Activated CD4-positive, alpha-beta memory T cell treated with anti-CD3 and anti-CD28 coated beads, Interleukin-2, amount 10 ng/mL, durations not matched to agents 7 days and 5 days (primary cell): Measurements from ENCODE around the gene LMAN2L. TPM values are rescaled to one million over a fixed set of nuclear protein-coding genes. Genes with fewer than 3 reads are reported as not detected.

Experiments used
- CTCF ChIA-PET: fragments of 350-600 bp; sonication (Branson Sonifier 250); formaldehyde crosslinking; loops from one replicate; lab custom pipeline; 2021; ENCODE audit warnings: antibody characterized with exemption, inconsistent platforms; lab: Charles Lee
- POLR2A ChIA-PET: fragments of 350-600 bp; sonication (Branson Sonifier 250); formaldehyde crosslinking; loops from one replicate; lab custom pipeline; 2021; ENCODE audit warnings: antibody characterized with exemption; lab: Charles Lee
- DNase-seq: peaks from one replicate; pipeline ENCODE4 v3.0.0-alpha.2; 2020
- H3K27ac Mint-ChIP-seq: one replicate; pipeline ENCODE4 v1.8.0; 2021; ENCODE audit warnings: mild to moderate bottlenecking, mixed read lengths
- H3K27me3 Mint-ChIP-seq: one replicate; pipeline ENCODE4 v1.8.0; 2021; ENCODE audit warnings: mixed read lengths
- H3K36me3 Mint-ChIP-seq: one replicate; pipeline ENCODE4 v1.8.0; 2021; ENCODE audit warnings: low read depth, mixed read lengths
- H3K4me1 Mint-ChIP-seq: one replicate; pipeline ENCODE4 v1.8.0; 2021; ENCODE audit warnings: mixed read lengths
- H3K4me3 Mint-ChIP-seq: one replicate; pipeline ENCODE4 v1.8.0; 2021; ENCODE audit warnings: mild to moderate bottlenecking, mixed read lengths
- H3K9me3 Mint-ChIP-seq: one replicate; pipeline ENCODE4 v1.8.0; 2021; ENCODE audit warnings: mixed read lengths
- total RNA-seq, 2 experiments: library from RNA; stranded (reverse); gene quantifications; one replicate each; pipeline ENCODE4 v1.2.3, GENCODE V29; 2021

Gene LMAN2L
- total RNA-seq, 2 experiments from 2014 or later, result 10.8 to 12.2 TPM

- Mint-ChIP-seq H3K4me3 (no peak overlapping the region), H3K27ac (no peak overlapping the region), H3K36me3 (peaks cover 3% of the 10 kb centered on the region), H3K4me1 (peaks cover 30% of the 10 kb centered on the region), H3K9me3 (no peaks in the 10 kb centered on the region), H3K27me3 (no peaks in the 10 kb centered on the region)
- CTCF ChIA-PET, result interaction anchor here (1.2 kb wide), 1 partner anchor 8 kb away, joined by 3 read pairs; no protein-coding TSS in a partner anchor
- DNase-seq, result no peak
- POLR2A ChIA-PET, result no interaction called here
Measured at GRCh38 chr2:96769814-96770213, 29.9 kb upstream of the LMAN2L start.

- Mint-ChIP-seq H3K4me1 (peaks cover 32% of the 10 kb centered on the region), H3K27me3 (no peaks in the 10 kb centered on the region), H3K9me3 (no peaks in the 10 kb centered on the region), H3K36me3 (peaks cover 3% of the 10 kb centered on the region), H3K27ac (no peak overlapping the region), H3K4me3 (no peak overlapping the region)
- POLR2A ChIA-PET, result no interaction called here
- no peak for DNase-seq
- CTCF ChIA-PET, result interaction anchor here (1.2 kb wide), 1 partner anchor 138 kb away, joined by 4 read pairs; no protein-coding TSS in a partner anchor
Measured at GRCh38 chr2:96768083-96768561, 28.3 kb upstream of the LMAN2L start.

GRCh38 chr2:96767135-96767871, 27.4 kb upstream of the LMAN2L start:
- ChIA-PET POLR2A (no interaction called here), CTCF (interaction anchor here (1.2 kb wide), 1 partner anchor 137 kb away, joined by 4 read pairs; no protein-coding TSS in a partner anchor)
- Mint-ChIP-seq H3K27me3 (no peaks in the 10 kb centered on the region), H3K4me1 (peaks cover 33% of the 10 kb centered on the region), H3K27ac (no peak overlapping the region), H3K9me3 (no peaks in the 10 kb centered on the region), H3K36me3 (no peaks in the 10 kb centered on the region), H3K4me3 (no peak overlapping the region)
- DNase-seq, result no peak

- Mint-ChIP-seq H3K4me3 (no peak overlapping the region), H3K27ac (no peak overlapping the region), H3K9me3 (no peaks in the 10 kb centered on the region), H3K27me3 (no peaks in the 10 kb centered on the region), H3K4me1 (peaks cover 52% of the 10 kb centered on the region), H3K36me3 (no peaks in the 10 kb centered on the region)
- POLR2A ChIA-PET, result interaction anchor here (0.6 to 2.7 kb wide), 3 partner anchors 10 to 126 kb away, joined by 3 to 13 read pairs (median 13); partner anchors contain the start of gene KANSL3
- DNase-seq, result no peak
- CTCF ChIA-PET, result interaction anchor here (0.6 to 5.2 kb wide), 5 partner anchors 10 to 210 kb away, joined by 3 to 67 read pairs (median 4); partner anchors contain the start of gene CNNM3
Measured at GRCh38 chr2:96764253-96764637, 24.4 kb upstream of the LMAN2L start.

- Mint-ChIP-seq H3K4me3 (peak overlapping the region; percentile 83), H3K27ac (no peak overlapping the region), H3K27me3 (no peaks in the 10 kb centered on the region), H3K9me3 (no peaks in the 10 kb centered on the region), H3K4me1 (peaks cover 56% of the 10 kb centered on the region), H3K36me3 (no peaks in the 10 kb centered on the region)
- CTCF ChIA-PET, result interaction anchor here (0.7 to 5.2 kb wide), 17 partner anchors 10 to 356 kb away, joined by 3 to 67 read pairs (median 4); partner anchors contain the start of gene CNNM3
- POLR2A ChIA-PET, result interaction anchor here (0.6 to 2.7 kb wide), 6 partner anchors 10 to 227 kb away, joined by 3 to 13 read pairs (median 6); partner anchors contain the start of genes ANKRD39, ARID5A, CNNM3 and KANSL3
- no peak for DNase-seq
Measured at GRCh38 chr2:96763511-96764252, 23.8 kb upstream of the LMAN2L start.

GRCh38 chr2:96762529-96763311, 22.9 kb upstream of the LMAN2L start:
- ChIA-PET CTCF (interaction anchor here (0.8 to 5.2 kb wide), 22 partner anchors 9 to 496 kb away, joined by 3 to 67 read pairs (median 4); partner anchors contain the start of gene CNNM3), POLR2A (interaction anchor here (0.9 to 2.7 kb wide), 9 partner anchors 11 to 226 kb away, joined by 3 to 13 read pairs (median 5); partner anchors contain the start of genes ANKRD39, ARID5A, CNNM3 and KANSL3)
- Mint-ChIP-seq H3K4me1 (peaks cover 56% of the 10 kb centered on the region), H3K27me3 (no peaks in the 10 kb centered on the region), H3K27ac (no peak overlapping the region), H3K4me3 (peak overlapping the region; percentile 83), H3K9me3 (no peaks in the 10 kb centered on the region), H3K36me3 (no peaks in the 10 kb centered on the region)
- no peak for DNase-seq

- peaks cover 50% of the 10 kb centered on the region for H3K4me1 Mint-ChIP-seq
- no peak for DNase-seq
Measured at GRCh38 chr2:96760986-96761832, 21.3 kb upstream of the LMAN2L start.

GRCh38 chr2:96760036-96760985, 20.4 kb upstream of the LMAN2L start, which contains the start of gene CNNM4:
TSS of gene CNNM4 (plus strand) at chr2:96760902. CDS start at chr2:96761000, 98 bp downstream.
- Mint-ChIP-seq H3K9me3 (no peaks in the 10 kb centered on the region), H3K27ac (peak within 1 kb of the TSS; percentile 72), H3K4me3 (peak within 1 kb of the TSS; percentile 83), H3K27me3 (no peaks in the 10 kb centered on the region), H3K4me1 (peaks cover 48% of the 10 kb centered on the region), H3K36me3 (no peaks in the 10 kb centered on the region)
- POLR2A ChIA-PET, result interaction anchor here (0.7 to 2.7 kb wide), 6 partner anchors 13 to 167 kb away, joined by 3 to 10 read pairs (median 6); partner anchors contain the start of genes ANKRD39, CNNM3 and KANSL3
- DNase-seq, result peak; percentile 92
- CTCF ChIA-PET, result interaction anchor here (0.5 to 5.2 kb wide), 22 partner anchors 8 to 442 kb away, joined by 3 to 67 read pairs (median 3); partner anchors contain the start of genes ANKRD39, ARID5A and LMAN2L

More at GRCh38 chr2:96760986-96761832, 21.3 kb upstream of the LMAN2L start:
- Mint-ChIP-seq H3K27ac (peak overlapping the region; percentile 72), H3K4me3 (peak overlapping the region; percentile 83), H3K27me3 (no peaks in the 10 kb centered on the region), H3K36me3 (no peaks in the 10 kb centered on the region), H3K9me3 (no peaks in the 10 kb centered on the region)
- ChIA-PET CTCF (interaction anchor here (0.6 to 5.2 kb wide), 25 partner anchors 9 to 354 kb away, joined by 3 to 67 read pairs (median 4); partner anchors contain the start of genes ANKRD39, CNNM3 and LMAN2L), POLR2A (interaction anchor here (0.7 to 2.7 kb wide), 9 partner anchors 13 to 168 kb away, joined by 3 to 13 read pairs (median 6); partner anchors contain the start of genes ANKRD39, CNNM3 and KANSL3)

- ChIA-PET CTCF (interaction anchor here (1.0 to 3.7 kb wide), 6 partner anchors 23 to 353 kb away, joined by 3 to 14 read pairs (median 6); no protein-coding TSS in a partner anchor), POLR2A (interaction anchor here (1.1 to 2.5 kb wide), 4 partner anchors 10 to 122 kb away, joined by 3 to 10 read pairs (median 5); partner anchors contain the start of genes CNNM3 and KANSL3)
- no peaks in the 10 kb centered on the region for H3K36me3 Mint-ChIP-seq
- H3K4me3 Mint-ChIP-seq, result peak overlapping the region; percentile 75
- H3K4me1 Mint-ChIP-seq, result peaks cover 47% of the 10 kb centered on the region
- H3K27me3 Mint-ChIP-seq, result no peaks in the 10 kb centered on the region
- no peak for DNase-seq
- H3K9me3 Mint-ChIP-seq, result no peaks in the 10 kb centered on the region
- no peak overlapping the region for H3K27ac Mint-ChIP-seq
Measured at GRCh38 chr2:96759548-96759947, 19.7 kb upstream of the LMAN2L start.

GRCh38 chr2:96758987-96759386, 19.1 kb upstream of the LMAN2L start:
- H3K27me3 Mint-ChIP-seq, result no peaks in the 10 kb centered on the region
- H3K36me3 Mint-ChIP-seq, result no peaks in the 10 kb centered on the region
- no peak for DNase-seq
- POLR2A ChIA-PET, result interaction anchor here (1.1 to 1.8 kb wide), 3 partner anchors 9 to 121 kb away, joined by 3 to 7 read pairs (median 3); partner anchors contain the start of gene KANSL3
- no peak overlapping the region for H3K27ac Mint-ChIP-seq
- peaks cover 41% of the 10 kb centered on the region for H3K4me1 Mint-ChIP-seq
- no peak overlapping the region for H3K4me3 Mint-ChIP-seq
- CTCF ChIA-PET, result interaction anchor here (1.0 to 1.2 kb wide), 2 partner anchors 205 to 353 kb away, joined by 3 to 4 read pairs; no protein-coding TSS in a partner anchor
- no peaks in the 10 kb centered on the region for H3K9me3 Mint-ChIP-seq
